Memory B cell (primary cell): ENCODE results near the gene C1orf53.

Experiments used
- ATAC-seq: fragments of 150-1000 bp; cut with Tn5 transposase; 2 replicates; pipeline ENCODE4 v1.10.0; 2021; ENCODE audit warnings: low read depth, mild to moderate bottlenecking, moderate library complexity
- DNase-seq, 2 donors: peaks; one replicate each; pipeline ENCODE4 v3.0.0; 2022; ENCODE audit warnings: low spot score in 2 of 2
- H3K27ac Mint-ChIP-seq: one replicate; pipeline ENCODE4 v1.8.0; 2022; ENCODE audit warnings: mild to moderate bottlenecking, moderate library complexity, mixed read lengths
- H3K27me3 Mint-ChIP-seq: one replicate; pipeline ENCODE4 v1.8.0; 2022; ENCODE audit warnings: mixed read lengths
- H3K36me3 Mint-ChIP-seq: one replicate; pipeline ENCODE4 v1.8.0; 2022; ENCODE audit warnings: mild to moderate bottlenecking, mixed read lengths
- H3K4me1 Mint-ChIP-seq: one replicate; pipeline ENCODE4 v1.8.0; 2022; ENCODE audit warnings: mixed read lengths
- H3K4me3 Mint-ChIP-seq: one replicate; pipeline ENCODE4 v1.8.0; 2022; ENCODE audit warnings: mild to moderate bottlenecking, moderate library complexity, mixed read lengths
- H3K9me3 Mint-ChIP-seq: one replicate; pipeline ENCODE4 v1.8.0; 2022; ENCODE audit warnings: mixed read lengths

The C1orf53 gene

GRCh38 chr1:197912739-197913494, 10.5 kb downstream of the C1orf53 start:
- DNase-seq (no peak), ATAC-seq (no peak)
- H3K27ac Mint-ChIP-seq = no peak overlapping the region
- peaks cover 43% of the 10 kb centered on the region for H3K4me1 Mint-ChIP-seq
- H3K27me3 Mint-ChIP-seq = peaks cover 48% of the 10 kb centered on the region
- H3K9me3 Mint-ChIP-seq = no peaks in the 10 kb centered on the region
- H3K36me3 Mint-ChIP-seq = no peaks in the 10 kb centered on the region
- H3K4me3 Mint-ChIP-seq = peak overlapping the region; percentile 49

GRCh38 chr1:197913495-197914276, 11.3 kb downstream of the C1orf53 start:
- Mint-ChIP-seq H3K4me3 (no peak overlapping the region), H3K27ac (no peak overlapping the region), H3K4me1 (peaks cover 48% of the 10 kb centered on the region), H3K27me3 (peaks cover 48% of the 10 kb centered on the region), H3K9me3 (no peaks in the 10 kb centered on the region), H3K36me3 (no peaks in the 10 kb centered on the region)
- ATAC-seq (no peak), DNase-seq (no peak)

- peaks cover 44% of the 10 kb centered on the region for H3K27me3 Mint-ChIP-seq
- peaks cover 47% of the 10 kb centered on the region for H3K4me1 Mint-ChIP-seq
- DNase-seq (no peak), ATAC-seq (no peak)
- H3K4me3 Mint-ChIP-seq = no peak overlapping the region
- no peak overlapping the region for H3K27ac Mint-ChIP-seq
- no peaks in the 10 kb centered on the region for H3K9me3 Mint-ChIP-seq
- no peaks in the 10 kb centered on the region for H3K36me3 Mint-ChIP-seq
Measured at GRCh38 chr1:197914510-197914909, 12.1 kb downstream of the C1orf53 start.

- Mint-ChIP-seq H3K4me1 (peaks cover 53% of the 10 kb centered on the region), H3K4me3 (peak overlapping the region; percentile 1), H3K36me3 (no peaks in the 10 kb centered on the region), H3K27ac (no peak overlapping the region), H3K9me3 (no peaks in the 10 kb centered on the region), H3K27me3 (peaks cover 42% of the 10 kb centered on the region)
- ATAC-seq = no peak
- DNase-seq = no peak
Measured at GRCh38 chr1:197915260-197915861, 12.9 kb downstream of the C1orf53 start.

GRCh38 chr1:197915862-197916499, 13.6 kb downstream of the C1orf53 start:
- no peaks in the 10 kb centered on the region for H3K9me3 Mint-ChIP-seq
- H3K27ac Mint-ChIP-seq = no peak overlapping the region
- peak overlapping the region; percentile 25 for H3K4me3 Mint-ChIP-seq
- peaks cover 40% of the 10 kb centered on the region for H3K27me3 Mint-ChIP-seq
- no peak for ATAC-seq
- H3K4me1 Mint-ChIP-seq = peaks cover 50% of the 10 kb centered on the region
- DNase-seq = peak in 1 of 2 donors; percentile 48
- H3K36me3 Mint-ChIP-seq = no peaks in the 10 kb centered on the region

- no peak overlapping the region for H3K27ac Mint-ChIP-seq
- DNase-seq = no peak
- H3K27me3 Mint-ChIP-seq = peaks cover 46% of the 10 kb centered on the region
- ATAC-seq = no peak
- no peaks in the 10 kb centered on the region for H3K9me3 Mint-ChIP-seq
- no peaks in the 10 kb centered on the region for H3K36me3 Mint-ChIP-seq
- peak overlapping the region; percentile 25 for H3K4me3 Mint-ChIP-seq
- H3K4me1 Mint-ChIP-seq = peaks cover 49% of the 10 kb centered on the region
Measured at GRCh38 chr1:197916500-197916983, 14.1 kb downstream of the C1orf53 start.

GRCh38 chr1:197917805-197918651, 15.6 kb downstream of the C1orf53 start:
- peak overlapping the region; percentile 78 for H3K4me3 Mint-ChIP-seq
- DNase-seq = peak in 1 of 2 donors; percentile 39
- no peaks in the 10 kb centered on the region for H3K36me3 Mint-ChIP-seq
- peak overlapping the region; percentile 76 for H3K27ac Mint-ChIP-seq
- H3K9me3 Mint-ChIP-seq = no peaks in the 10 kb centered on the region
- ATAC-seq = peak; percentile 32
- peaks cover 37% of the 10 kb centered on the region for H3K27me3 Mint-ChIP-seq
- peaks cover 37% of the 10 kb centered on the region for H3K4me1 Mint-ChIP-seq

GRCh38 chr1:197918807-197919345, 16.4 kb downstream of the C1orf53 start:
- Mint-ChIP-seq H3K36me3 (no peaks in the 10 kb centered on the region), H3K4me1 (peaks cover 37% of the 10 kb centered on the region), H3K4me3 (no peak overlapping the region), H3K9me3 (no peaks in the 10 kb centered on the region), H3K27me3 (peaks cover 36% of the 10 kb centered on the region), H3K27ac (peak overlapping the region; percentile 76)
- no peak for DNase-seq
- no peak for ATAC-seq

- peak overlapping the region; percentile 60 for H3K27ac Mint-ChIP-seq
- peak overlapping the region; percentile 59 for H3K4me3 Mint-ChIP-seq
- ATAC-seq (no peak), DNase-seq (no peak)
- no peaks in the 10 kb centered on the region for H3K36me3 Mint-ChIP-seq
- no peaks in the 10 kb centered on the region for H3K9me3 Mint-ChIP-seq
- peaks cover 37% of the 10 kb centered on the region for H3K4me1 Mint-ChIP-seq
- peaks cover 35% of the 10 kb centered on the region for H3K27me3 Mint-ChIP-seq
Measured at GRCh38 chr1:197919346-197920066, 17.1 kb downstream of the C1orf53 start.

GRCh38 chr1:197920067-197920396, 17.6 kb downstream of the C1orf53 start:
- Mint-ChIP-seq H3K4me3 (peak overlapping the region; percentile 59), H3K27me3 (peaks cover 32% of the 10 kb centered on the region), H3K9me3 (no peaks in the 10 kb centered on the region), H3K36me3 (no peaks in the 10 kb centered on the region), H3K4me1 (peaks cover 37% of the 10 kb centered on the region), H3K27ac (peak overlapping the region; percentile 60)
- ATAC-seq = no peak
- no peak for DNase-seq

GRCh38 chr1:197920414-197921117, 18.1 kb downstream of the C1orf53 start:
- Mint-ChIP-seq H3K9me3 (no peaks in the 10 kb centered on the region), H3K27me3 (peaks cover 30% of the 10 kb centered on the region), H3K36me3 (no peaks in the 10 kb centered on the region), H3K4me3 (peak overlapping the region; percentile 47), H3K27ac (no peak overlapping the region), H3K4me1 (peaks cover 37% of the 10 kb centered on the region)
- no peak for DNase-seq
- no peak for ATAC-seq
